Measurements from ENCODE around the gene DIO1. TPM values are rescaled to one million over a fixed set of nuclear protein-coding genes. Genes with fewer than 3 reads are reported as not detected.

The DIO1 gene
- total and polyA plus RNA-seq, 9 of the 15 experiments (the other 6 are each of a cell fraction or from before 2014, with no cell fraction given), result not detected

- 0 out of 2 replicates have a peak, but pooled peaks have one; percentile 32 for TF ChIP-seq ZNF592 (IDR thresholded peaks at IDR 0.05)
- no peak for TF ChIP-seq RBM14 (IDR thresholded peaks at IDR 0.05; ENCODE audit: borderline replicate concordance, insufficient read depth, low read depth, low read length)
- peak; percentile 44; the same call in 1 of the 2 replicates for TF ChIP-seq ATF7 (IDR thresholded peaks at IDR 0.05)
- 0 out of 2 replicates have a peak, but pooled peaks have one; percentile 15 for TF ChIP-seq TAF7 (tag; IDR thresholded peaks at IDR 0.05)
- TF ChIP-seq MNT (conservative IDR thresholded peaks at IDR 0.05), result peak; percentile 31 to 68; a peak in 2 of 4 replicates
- TF ChIP-seq CEBPZ (IDR thresholded peaks at IDR 0.05; ENCODE audit: borderline replicate concordance, low read depth, low read length), result 0 out of 2 replicates have a peak, but pooled peaks have one; percentile 24
- peak; percentile 78 for TF ChIP-seq SUPT5H (IDR thresholded peaks at IDR 0.05)
- TF ChIP-seq SAP30 (IDR thresholded peaks at IDR 0.05; ENCODE audit: borderline replicate concordance, insufficient read depth, low read depth, low read length, poor library complexity, severe bottlenecking), result peak; percentile 84
- no peak; the same call in 1 of the 2 replicates for TF ChIP-seq ZBTB43 (CRISPR knock-in tag; IDR thresholded peaks at IDR 0.05)
- TF ChIP-seq NR3C1 (CRISPR knock-in tag; IDR thresholded peaks at IDR 0.05), result no peak
- peak; percentile 28; the same call in 1 of the 2 replicates for TF ChIP-seq TRIM28 (IDR thresholded peaks at IDR 0.05)
- TF ChIP-seq CHD4 (IDR thresholded peaks at IDR 0.05; ENCODE audit: insufficient read depth, insufficient replicate concordance, low read depth, low read length, poor library complexity, severe bottlenecking), result peak; percentile 100
These were observed 4.4 kb upstream of the DIO1 start, which contains the start of gene YIPF1 (continued) for GRCh38 chr1:53889304-53890298.
